GM19099 (cell line): ENCODE data around the gene ACLY.

ENCODE experiments used
- POLR2A ChIP-seq: IDR thresholded peaks from 3 replicates; pipeline ENCODE4 v1.6.1; 2011; ENCODE audit warnings: low read depth; ENCODE audit not compliant: insufficient read length; ENCODE audit errors: extremely low read depth

Gene ACLY

GRCh38 chr17:41918314-41919164 lies at the start of gene ACLY:
Gene ACLY, minus strand, starts transcription at chr17:41918951. Its CDS starts 5,078 bp downstream, at chr17:41913873.
- TF ChIP-seq POLR2A = peak; percentile 90

DNA sequence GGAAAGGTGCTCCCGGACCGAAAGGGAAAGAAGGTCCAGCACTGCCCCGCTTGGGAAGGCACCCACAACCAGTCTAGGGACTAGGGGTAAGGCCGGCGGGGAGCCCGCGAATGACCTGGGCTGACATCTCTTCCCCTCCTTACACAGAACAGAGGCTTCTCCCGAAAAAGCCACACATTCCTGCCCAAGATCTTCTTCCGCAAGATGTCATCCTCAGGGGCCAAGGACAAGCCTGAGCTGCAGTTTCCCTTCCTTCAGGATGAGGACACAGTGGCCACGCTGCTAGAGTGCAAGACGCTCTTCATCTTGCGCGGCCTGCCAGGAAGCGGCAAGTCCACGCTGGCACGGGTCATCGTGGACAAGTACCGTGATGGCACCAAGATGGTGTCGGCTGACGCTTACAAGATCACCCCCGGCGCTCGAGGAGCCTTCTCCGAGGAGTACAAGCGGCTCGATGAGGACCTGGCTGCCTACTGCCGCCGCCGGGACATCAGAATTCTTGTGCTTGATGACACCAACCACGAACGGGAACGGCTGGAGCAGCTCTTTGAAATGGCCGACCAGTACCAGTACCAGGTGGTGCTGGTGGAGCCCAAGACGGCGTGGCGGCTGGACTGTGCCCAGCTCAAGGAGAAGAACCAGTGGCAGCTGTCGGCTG lies 49.3 kb upstream of the ACLY start:
- TF ChIP-seq POLR2A = no peak

GRCh38 chr17:41967141-41967920 lies 48.6 kb upstream of the ACLY start:
- no peak for TF ChIP-seq POLR2A

DNA sequence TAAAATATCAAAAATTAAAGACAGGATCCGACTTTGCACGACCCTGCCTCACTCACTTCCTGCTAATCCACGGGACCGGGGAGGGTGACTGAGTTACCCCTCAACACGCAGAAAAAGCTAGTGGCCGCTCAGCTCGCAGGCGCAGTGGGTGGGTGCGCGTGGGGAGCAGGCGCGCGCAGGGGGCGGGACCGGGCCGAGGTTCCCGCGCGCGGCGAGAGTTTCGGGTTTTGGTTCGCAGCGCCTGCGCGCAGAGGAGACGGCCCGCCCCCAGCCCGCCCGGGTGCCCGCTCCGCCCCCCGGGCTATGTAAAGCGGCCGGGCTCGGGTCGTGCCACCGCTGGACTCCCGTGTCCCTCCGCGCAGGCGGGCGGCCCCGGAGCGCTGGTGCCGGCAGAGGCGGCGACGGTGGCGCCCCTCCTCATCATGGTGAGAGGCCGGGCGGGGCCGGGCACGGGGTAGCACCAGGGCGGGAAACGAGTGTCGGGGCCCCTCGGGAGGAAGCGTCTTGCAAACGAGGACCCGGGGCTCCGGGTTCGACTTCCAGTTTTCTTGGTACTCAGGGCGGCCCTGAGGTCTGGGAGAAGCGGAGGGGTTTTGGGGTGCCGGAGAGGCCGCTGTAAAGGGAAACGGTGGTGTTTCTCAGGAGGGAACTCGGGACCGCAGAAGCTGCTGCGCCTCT lies 47.9 kb upstream of the ACLY start, which contains the start of gene CNP:
Gene CNP (plus strand): TSS at position 333 of the 678 bp plus-strand sequence. CDS start 90 bp downstream, at position 423.
- TF ChIP-seq POLR2A = peak; percentile 91

DNA sequence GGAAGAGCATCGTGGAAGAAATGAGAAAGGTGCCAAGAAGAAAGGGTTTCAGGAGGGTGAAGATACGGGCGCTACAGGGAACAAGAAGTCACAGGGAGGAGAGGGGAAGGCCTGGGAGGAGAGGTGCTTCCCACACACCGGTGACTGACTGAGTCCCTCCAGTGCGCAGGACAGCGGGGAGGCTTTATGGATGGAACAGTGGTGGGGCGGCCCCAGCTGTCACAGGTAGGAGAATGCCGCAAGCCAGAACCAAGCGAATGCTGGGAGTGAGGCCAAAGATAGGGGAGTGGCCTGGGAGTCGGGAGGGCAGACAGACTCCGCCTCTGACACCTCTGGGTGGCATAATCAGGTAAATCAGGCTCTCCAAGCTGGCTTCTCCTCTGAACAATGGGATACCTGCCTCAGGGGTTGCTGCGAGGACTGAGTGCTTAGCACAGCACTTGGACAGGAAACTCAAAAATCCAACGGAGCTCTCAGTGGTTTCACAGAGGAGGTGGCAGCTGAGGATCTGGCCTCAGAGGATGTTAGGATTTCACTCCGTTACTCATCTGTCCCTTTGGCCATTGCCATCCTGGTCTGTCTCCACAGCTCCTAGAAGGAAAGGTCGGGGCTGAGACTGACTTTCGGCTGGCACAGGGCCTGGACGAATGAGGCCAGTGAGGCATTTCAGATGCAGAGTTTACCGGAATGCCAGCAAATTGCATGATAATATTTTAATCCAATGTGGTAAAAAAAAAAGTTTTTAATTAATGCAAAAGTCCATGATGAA lies 47.1 kb upstream of the ACLY start:
- TF ChIP-seq POLR2A = no peak

DNA sequence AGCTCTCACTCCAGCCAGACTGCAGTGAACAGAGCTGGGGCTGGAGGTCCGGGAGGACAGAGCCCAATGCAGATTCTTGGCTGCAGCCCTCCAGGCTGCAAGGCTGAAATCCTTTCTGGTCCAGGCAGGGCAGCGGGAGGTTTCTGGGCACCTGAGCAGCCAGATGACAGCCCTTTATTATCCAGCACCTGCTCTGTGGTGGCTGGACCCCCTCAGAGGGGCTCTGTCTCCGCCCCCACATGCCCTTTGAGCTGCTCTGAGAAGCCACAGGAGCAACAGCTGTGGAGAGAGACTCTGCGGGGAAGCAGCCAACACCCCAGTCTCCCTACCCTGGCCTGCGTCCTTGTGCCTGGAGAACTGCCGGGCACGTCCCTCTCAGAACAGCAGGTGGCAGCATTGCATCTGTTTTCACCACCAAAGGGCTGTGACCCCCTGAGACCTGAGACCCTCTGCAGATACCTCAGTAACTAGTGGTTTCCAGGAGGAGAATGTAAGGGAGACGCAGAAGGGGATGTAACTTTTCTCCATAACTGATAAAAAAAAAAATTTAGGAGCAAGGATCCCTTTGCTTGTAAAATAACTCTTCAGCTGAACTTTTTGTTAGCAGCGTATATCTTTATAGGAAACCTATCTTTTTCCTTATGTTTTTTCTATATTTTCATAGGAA lies 44.1 kb upstream of the ACLY start:
- no peak for TF ChIP-seq POLR2A

DNA sequence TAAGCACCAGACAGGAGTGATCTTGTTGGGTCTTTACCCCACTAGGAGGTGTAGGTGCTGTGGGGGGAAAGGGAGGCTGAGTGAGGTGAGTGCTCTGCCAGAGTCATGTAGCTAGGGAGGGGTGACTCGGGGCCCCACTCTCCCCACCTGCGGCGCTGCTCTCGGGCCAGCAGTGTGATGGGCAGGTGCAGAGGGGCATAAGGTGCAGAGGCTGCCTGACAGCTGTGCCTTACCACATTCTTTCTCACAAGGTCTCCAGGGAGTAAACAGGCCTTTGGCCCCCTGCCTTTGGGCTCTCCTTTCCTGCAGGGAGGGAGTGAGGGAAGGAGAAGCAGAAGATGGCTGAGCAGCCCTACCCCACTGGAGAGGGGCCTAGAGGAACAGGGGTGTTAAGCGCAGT lies 43.4 kb upstream of the ACLY start:
- no peak for TF ChIP-seq POLR2A

DNA sequence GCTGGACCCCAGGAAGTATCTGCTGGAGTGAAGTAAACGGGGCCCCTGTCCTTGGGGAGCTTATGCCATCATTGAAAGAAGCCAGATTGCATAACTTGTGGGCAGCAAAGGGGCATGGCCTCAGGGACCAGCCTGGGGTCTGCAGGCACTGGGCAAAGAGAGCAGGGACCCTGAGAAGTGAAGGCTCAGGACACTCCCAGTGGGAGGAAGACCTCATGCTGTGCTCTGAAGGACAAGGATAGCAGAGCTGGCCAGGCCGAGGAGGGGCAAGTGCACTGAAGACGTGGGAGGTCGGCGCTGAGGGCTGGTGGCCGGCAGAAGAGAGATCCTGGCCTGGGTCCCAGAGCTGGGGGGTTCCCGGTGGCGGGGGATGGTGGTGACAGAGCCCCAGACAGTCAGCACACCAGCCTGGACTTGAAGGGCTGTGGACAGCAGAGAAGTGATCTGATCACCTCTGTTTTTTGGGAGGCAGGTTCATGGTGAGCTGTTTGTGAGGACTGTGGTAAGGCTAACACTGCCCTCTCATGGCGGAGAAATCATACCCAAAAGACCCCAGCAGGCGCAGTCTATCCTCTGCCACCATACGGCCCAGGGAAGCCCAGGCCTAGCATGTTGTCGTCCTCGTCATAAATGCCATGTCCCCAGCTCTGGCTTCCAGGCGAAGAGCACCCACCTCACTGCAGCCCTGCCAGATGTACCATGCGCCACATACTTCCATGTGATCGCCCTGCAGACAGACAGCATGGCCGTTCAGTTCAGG lies 40.8 kb upstream of the ACLY start:
- no peak for TF ChIP-seq POLR2A

GRCh38 chr17:41959030-41959335 lies 40.2 kb upstream of the ACLY start:
- no peak for TF ChIP-seq POLR2A

- no peak for TF ChIP-seq POLR2A
Observed at GRCh38 chr17:41957869-41958439, 39.2 kb upstream of the ACLY start.

- no peak for TF ChIP-seq POLR2A
Observed at GRCh38 chr17:41957031-41957868, 38.5 kb upstream of the ACLY start.

DNA sequence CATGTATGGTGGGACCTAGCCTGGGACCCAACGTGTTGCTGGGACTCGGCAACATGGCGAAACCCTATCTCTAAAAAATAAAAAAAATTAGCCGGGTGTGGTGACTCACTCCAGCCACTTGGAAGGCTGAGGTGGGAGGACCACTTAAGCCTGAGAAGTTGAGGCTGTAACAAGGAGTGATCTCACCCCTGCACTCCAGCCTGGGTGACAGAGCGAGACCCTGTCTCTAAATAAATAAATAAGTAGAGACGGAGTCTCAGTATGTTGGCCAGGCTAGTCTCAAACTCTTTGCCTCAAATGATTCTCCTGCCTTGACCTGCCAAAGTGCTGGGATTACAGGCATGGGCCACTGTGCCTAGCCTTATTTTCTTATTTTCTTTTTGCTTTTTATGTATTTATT lies 37.8 kb upstream of the ACLY start:
- TF ChIP-seq POLR2A = no peak
